Endothelial cell of umbilical vein (primary cell): ENCODE data around the gene CHST14. TPM values are rescaled to one million over a fixed set of nuclear protein-coding genes. Genes with fewer than 3 reads are reported as not detected.

ENCODE experiments used
- BruUV-seq: library from RNA; stranded (reverse); fragments of 400-500 nt; replicated peaks from 2 replicates; lab custom pipeline; 2021; lab: Mats Ljungman, UMichigan
- CTCF ChIA-PET: fragments of 300-600, 350-600 bp; sonication (Branson Sonifier 250); formaldehyde crosslinking; loops from one replicate; lab custom pipeline; 2021; ENCODE audit warnings: antibody characterized with exemption, inconsistent platforms; lab: Charles Lee
- POLR2A ChIA-PET: fragments of 300-600, 350-600 bp; sonication (Branson Sonifier 250); formaldehyde crosslinking; loops from one replicate; lab custom pipeline; 2021; ENCODE audit warnings: antibody characterized with exemption, inconsistent platforms; lab: Charles Lee
- DNase-seq: peaks from one replicate; pipeline ENCODE4 v3.0.0-alpha.2; 2011; ENCODE audit warnings: low read depth, low spot score
- FAIRE-seq: peaks from 2 replicates; lab custom pipeline; 2011; peaks lifted over from hg19 to GRCh38; lab: Jason Lieb, UNC
- H2AFZ ChIP-seq: 2 replicates; pipeline ENCODE4 v1.6.0; 2012; ENCODE audit warnings: low read depth, low read length, control low read depth, inconsistent platforms
- H3K27ac ChIP-seq: 2 replicates; pipeline ENCODE4 v1.5.1; 2011; ENCODE audit warnings: low read depth, mild to moderate bottlenecking, control low read depth, low read length, moderate library complexity; ENCODE audit not compliant: insufficient read depth
- H3K27me3 ChIP-seq, 2 experiments: 2 replicates each; pipeline versions ENCODE4 v1.6.0 to v1.6.1; 2011; ENCODE audit warnings: low read length in 2 of 2, mixed read lengths in 1 of 2; ENCODE audit not compliant: control insufficient read depth in 2 of 2, insufficient read depth in 2 of 2
- H3K36me3 ChIP-seq, 2 experiments: 2 replicates in 1 of 2; 3 replicates in 1 of 2; pipeline ENCODE4 v1.5.1; 2011; ENCODE audit warnings: low read length in 2 of 2, mild to moderate bottlenecking in 1 of 2, moderate library complexity in 1 of 2; ENCODE audit not compliant: control insufficient read depth in 2 of 2, insufficient read depth in 2 of 2; ENCODE audit errors: extremely low read depth in 1 of 2
- H3K4me1 ChIP-seq: 3 replicates; pipeline ENCODE4 v1.5.1; 2011; ENCODE audit warnings: mild to moderate bottlenecking, low read length; ENCODE audit not compliant: control insufficient read depth, insufficient read depth; ENCODE audit errors: extremely low read depth
- H3K4me2 ChIP-seq: 2 replicates; pipeline ENCODE4 v1.6.1; 2011; ENCODE audit warnings: low read length, control low read depth, mixed read lengths; ENCODE audit not compliant: insufficient read depth
- H3K4me3 ChIP-seq, 3 experiments: fragments of 200-600 bp in 1 of 3; sonication (generic), shearing (Covaris generic) in 1 of 3; replicated peaks in 1 of 3; 2 replicates each; pipeline ENCODE4 v1.5.1; 2011 to 2016; ENCODE audit warnings: control low read depth in 3 of 3, low read length in 3 of 3, mild to moderate bottlenecking in 2 of 3, inconsistent platforms in 1 of 3, low read depth in 1 of 3, moderate library complexity in 1 of 3; ENCODE audit not compliant: insufficient read depth in 1 of 3
- H3K79me2 ChIP-seq: 2 replicates; pipeline ENCODE4 v1.6.0; 2012; ENCODE audit warnings: low read length, inconsistent platforms; ENCODE audit not compliant: control insufficient read depth, insufficient read depth
- H3K9ac ChIP-seq: replicated peaks from 2 replicates; pipeline ENCODE3; 2011; ENCODE audit warnings: low read length, control low read depth; ENCODE audit not compliant: insufficient read depth; ENCODE audit errors: extremely low read depth
- H3K9me1 ChIP-seq: replicated peaks from 3 replicates; pipeline ENCODE4 v1.6.0; 2011; ENCODE audit warnings: mild to moderate bottlenecking, low read length; ENCODE audit not compliant: control insufficient read depth, insufficient read depth; ENCODE audit errors: extremely low read depth
- H3K9me3 ChIP-seq: replicated peaks from 2 replicates; pipeline ENCODE4 v1.5.1; 2012; ENCODE audit warnings: low read length, inconsistent platforms; ENCODE audit not compliant: control insufficient read depth, insufficient read depth
- H4K20me1 ChIP-seq: replicated peaks from 2 replicates; pipeline ENCODE3; 2011; ENCODE audit warnings: mild to moderate bottlenecking, low read length; ENCODE audit not compliant: control insufficient read depth, insufficient read depth; ENCODE audit errors: extremely low read depth
- CTCF ChIP-seq, 2 donors: IDR thresholded peaks; 1 replicate in 1 of 2; 2 replicates in 1 of 2; pipeline ENCODE4 v1.5.1; 2011; ENCODE audit warnings: low read length in 2 of 2, mild to moderate bottlenecking in 2 of 2, moderate library complexity in 2 of 2, control low read depth in 1 of 2, inconsistent platforms in 1 of 2, low read depth in 1 of 2; ENCODE audit not compliant: insufficient read depth in 1 of 2; ENCODE audit errors: extremely low read depth in 1 of 2
- EZH2 ChIP-seq: IDR thresholded peaks from 2 replicates; pipeline ENCODE4 v1.6.1; 2012; ENCODE audit warnings: borderline replicate concordance, low read depth, mild to moderate bottlenecking, moderate library complexity, low read length, inconsistent platforms; ENCODE audit not compliant: severe bottlenecking
- FOS ChIP-seq: IDR thresholded peaks from 2 replicates; pipeline ENCODE4 v1.6.1; 2011; ENCODE audit warnings: mild to moderate bottlenecking, low read length, moderate library complexity, borderline replicate concordance; ENCODE audit not compliant: insufficient read depth
- GATA2 ChIP-seq: IDR thresholded peaks from 2 replicates; pipeline ENCODE4 v1.7.0; 2011; ENCODE audit warnings: low read depth, mild to moderate bottlenecking, moderate library complexity, mixed read lengths, low read length; ENCODE audit not compliant: insufficient read length, insufficient read depth
- JUN ChIP-seq: IDR thresholded peaks from 2 replicates; pipeline ENCODE4 v1.6.1; 2011; ENCODE audit warnings: borderline replicate concordance, low read depth; ENCODE audit not compliant: insufficient read length, insufficient read depth
- MAX ChIP-seq: IDR thresholded peaks from 2 replicates; pipeline ENCODE4 v1.6.1; 2011; ENCODE audit not compliant: insufficient read depth, insufficient read length
- MYC ChIP-seq: IDR thresholded peaks from one replicate; pipeline ENCODE4 v1.6.1; 2011; ENCODE audit warnings: mild to moderate bottlenecking, low read depth, low read length
- POLR2A ChIP-seq: IDR thresholded peaks from 2 replicates; pipeline ENCODE4 v1.6.1; 2012; ENCODE audit warnings: low read depth, mild to moderate bottlenecking, control low read depth, low read length
- POLR2AphosphoS5 ChIP-seq: IDR thresholded peaks from 2 replicates; pipeline ENCODE4 v1.6.1; 2012; ENCODE audit warnings: low read depth, mild to moderate bottlenecking, control low read depth, low read length, moderate library complexity; ENCODE audit not compliant: insufficient read depth
- dilution Hi-C: fragments of 300-500 bp; cut with MboI; formaldehyde crosslinking; loops from one replicate; pipeline ENCODE4 v1.15.0; 2019; ENCODE audit warnings: low sequenced_read_pairs; ENCODE audit not compliant: extremely low pct_ligation_motif_present
- intact Hi-C: fragments of 100-400 bp; cut with micrococcal nuclease; formaldehyde crosslinking; loops from one replicate; pipeline ENCODE4 v1.10.0; 2022
- polyA plus RNA-seq, 4 experiments: library from polyadenylated mRNA; depleted of rRNA in 3 of 4; stranded (reverse) in 3 of 4; unstranded in 1 of 4; fragments of >200 nt; gene quantifications; 2 replicates each; pipeline versions ENCODE4 v1.2.1 to v1.2.3, GENCODE V29; 2011 to 2012; ENCODE audit warnings: missing spikeins in 1 of 4
- total RNA-seq: library from RNA; stranded (reverse); gene quantifications from 2 replicates; pipeline ENCODE4 v1.2.3, GENCODE V29; 2021

CHST14 gene
- total and polyA plus RNA-seq, 2 donors (not counting 3 experiments of a cell fraction or from before 2014, with no cell fraction given) = 35.1 to 49.2 TPM

DNA sequence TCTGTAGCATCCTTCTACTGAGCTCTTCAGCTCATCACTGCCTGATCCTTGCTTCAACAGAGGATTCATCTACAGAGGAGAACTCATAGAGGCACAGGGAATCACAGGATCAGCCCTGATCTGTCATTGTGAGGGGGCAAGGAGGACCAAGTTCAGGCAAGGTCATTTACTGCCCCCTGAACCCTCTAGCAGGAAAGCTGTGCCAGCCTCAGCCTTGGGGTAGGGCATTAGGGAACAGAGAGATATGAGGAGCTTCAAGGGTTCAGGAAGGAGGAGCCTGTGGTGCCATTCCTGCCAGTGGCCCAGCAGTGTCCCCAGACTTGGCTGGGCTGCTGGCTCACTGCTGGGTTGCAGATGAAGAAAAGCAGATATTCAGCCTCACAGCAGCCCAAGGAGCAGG, 8.2 kb downstream of the CHST14 start:
- FAIRE-seq = no peak
- BruUV-seq = no TSS peak

More for the DNA sequence above, 8.2 kb downstream of the CHST14 start:
- no peak for DNase-seq
- H3K9me1 ChIP-seq = no peaks in the 10 kb centered on the region
- no peak overlapping the region for H3K9ac ChIP-seq
- H3K4me3 ChIP-seq = no peak overlapping the region
- no peak overlapping the region for H2AFZ ChIP-seq
- no peak overlapping the region for H3K4me2 ChIP-seq
- ChIA-PET POLR2A (no interaction called here), CTCF (interaction anchor here (1.3 kb wide), 1 partner anchor 28 kb away, joined by 6 read pairs; no protein-coding TSS in a partner anchor)
- H3K79me2 ChIP-seq = no peaks in the 10 kb centered on the region
- H3K9me3 ChIP-seq = no peaks in the 10 kb centered on the region
- no peaks in the 10 kb centered on the region for H4K20me1 ChIP-seq
- H3K36me3 ChIP-seq = no peaks in the 10 kb centered on the region
- H3K4me1 ChIP-seq = no peaks in the 10 kb centered on the region
- no peak overlapping the region for H3K27ac ChIP-seq
- peaks cover 21 to 24% of the 10 kb centered on the region in 2 experiments for H3K27me3 ChIP-seq
- intact Hi-C loops = no loop called here
- no peak for TF ChIP-seq FOS
- TF ChIP-seq POLR2A = no peak
- TF ChIP-seq CTCF (IDR thresholded peaks at IDR 0.05; ENCODE audit: extremely low read depth in 1 of 2, insufficient read depth in 1 of 2, low read depth in 1 of 2, low read length in 2 of 2) = no peak
- TF ChIP-seq GATA2 = no peak
- no peak for TF ChIP-seq JUN
- no peak for TF ChIP-seq MAX
- no peak for TF ChIP-seq EZH2
- TF ChIP-seq MYC = no peak
- no peak for TF ChIP-seq POLR2AphosphoS5
- dilution Hi-C loops = no loop called here
